PFSK-1 (cell line): ENCODE data around the gene CAPN9.

Experiments
- FOXP2 ChIP-seq: optimal IDR thresholded peaks from 2 replicates; pipeline ENCODE3; 2011; ENCODE audit warnings: borderline replicate concordance, control low read depth, inconsistent platforms; ENCODE audit not compliant: insufficient read depth; ENCODE audit errors: extremely low read length, extremely low read depth
- POLR2AphosphoS5 ChIP-seq: IDR thresholded peaks from 2 replicates; pipeline ENCODE4 v1.6.1; 2012; ENCODE audit warnings: low read depth, mild to moderate bottlenecking, control low read depth, low read length, moderate library complexity
- REST ChIP-seq, 2 experiments: IDR thresholded peaks; 2 replicates each; pipeline versions ENCODE4 v1.6.1 to v1.8.0; 2011 to 2012; ENCODE audit warnings: low read depth in 2 of 2, low read length in 2 of 2, control low read depth in 1 of 2, inconsistent platforms in 1 of 2, mild to moderate bottlenecking in 1 of 2, moderate library complexity in 1 of 2; ENCODE audit not compliant: insufficient read depth in 1 of 2
- SIN3A ChIP-seq: IDR thresholded peaks from 2 replicates; pipeline ENCODE4 v1.6.1; 2012; ENCODE audit warnings: mild to moderate bottlenecking, low read length, moderate library complexity, borderline replicate concordance; ENCODE audit not compliant: insufficient read depth
- TAF1 ChIP-seq: IDR thresholded peaks from 2 replicates; pipeline ENCODE4 v1.6.1; 2012; ENCODE audit warnings: low read length, control low read depth, borderline replicate concordance; ENCODE audit not compliant: insufficient read depth

The CAPN9 gene

GRCh38 chr1:230794871-230795605 lies 47.9 kb downstream of the CAPN9 start:
- no peak for TF ChIP-seq POLR2AphosphoS5
- TF ChIP-seq FOXP2, result no peak
- no peak for TF ChIP-seq REST (IDR thresholded peaks at IDR 0.05; ENCODE audit: insufficient read depth in 1 of 2, low read depth in 2 of 2, low read length in 2 of 2)
- TF ChIP-seq TAF1, result no peak
- TF ChIP-seq SIN3A, result no peak

DNA sequence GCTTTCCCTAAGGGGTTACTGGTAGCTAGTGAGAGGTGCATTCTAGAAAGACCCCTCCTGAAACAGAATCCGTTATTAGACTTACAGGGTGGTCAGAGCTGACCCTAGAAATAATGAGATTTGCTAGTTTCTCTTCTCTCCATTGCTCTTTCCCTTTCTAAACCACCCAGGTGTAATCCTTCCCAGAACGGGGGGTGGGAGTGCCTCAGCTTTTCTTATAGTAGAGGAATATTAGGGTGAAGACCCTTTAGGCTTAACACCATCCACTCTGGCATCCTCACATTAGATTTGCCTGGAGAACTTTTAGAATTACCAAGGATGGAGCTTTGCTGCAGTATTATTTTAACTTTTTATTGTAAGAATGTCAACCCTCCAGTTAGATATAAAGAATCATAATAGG lies 49.4 kb downstream of the CAPN9 start:
- TF ChIP-seq SIN3A, result no peak

DNA sequence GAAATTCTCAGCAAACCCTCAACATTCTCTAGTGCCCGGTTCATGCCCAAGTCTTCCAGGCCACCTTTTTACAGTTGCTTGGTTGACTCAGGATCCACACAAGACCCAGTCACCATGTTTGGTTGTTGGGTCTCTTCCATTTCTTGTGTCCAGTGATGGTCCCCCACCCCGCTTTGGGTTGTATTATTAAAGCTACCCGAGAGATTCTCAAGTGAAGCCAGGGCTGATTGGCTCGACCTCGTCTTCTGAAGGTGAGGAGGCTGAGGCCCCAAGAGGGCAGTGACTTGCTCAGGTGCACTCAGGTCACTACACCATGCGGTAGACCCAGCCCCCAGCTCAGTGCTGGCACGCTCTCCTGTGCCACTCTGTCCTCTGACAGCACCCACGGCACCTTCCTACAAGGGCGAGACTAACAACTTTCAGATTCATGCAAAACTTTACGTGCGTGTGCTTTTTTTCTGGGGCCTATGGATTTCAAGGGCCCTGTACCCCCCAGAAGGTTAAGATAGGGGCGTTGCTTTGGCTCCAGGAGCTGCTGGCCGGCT lies 50.3 kb downstream of the CAPN9 start:
- TF ChIP-seq REST (IDR thresholded peaks at IDR 0.05; ENCODE audit: insufficient read depth in 1 of 2, low read depth in 2 of 2, low read length in 2 of 2) (no peak), POLR2AphosphoS5 (no peak), TAF1 (no peak), SIN3A (no peak), FOXP2 (no peak)

GRCh38 chr1:230797942-230798365 lies 50.8 kb downstream of the CAPN9 start:
- TF ChIP-seq POLR2AphosphoS5 (no peak), TAF1 (no peak), REST (IDR thresholded peaks at IDR 0.05; ENCODE audit: insufficient read depth in 1 of 2, low read depth in 2 of 2, low read length in 2 of 2) (no peak), FOXP2 (no peak), SIN3A (no peak)

- TF ChIP-seq FOXP2, result no peak
- TF ChIP-seq POLR2AphosphoS5, result no peak
- no peak for TF ChIP-seq TAF1
- TF ChIP-seq REST (IDR thresholded peaks at IDR 0.05; ENCODE audit: insufficient read depth in 1 of 2, low read depth in 2 of 2, low read length in 2 of 2), result no peak
- TF ChIP-seq SIN3A, result no peak
Observed at GRCh38 chr1:230798491-230798890, 51.3 kb downstream of the CAPN9 start.
